HG03342 (cell line): ENCODE results near the gene PRTFDC1.

Source experiments
- ATAC-seq: cut with Tn5 transposase; IDR thresholded peaks from one replicate; pipeline ENCODE4 v1.9.1; 2021; ENCODE audit warnings: mild to moderate bottlenecking, moderate library complexity; ENCODE audit not compliant: unreplicated experiment

Gene PRTFDC1

DNA sequence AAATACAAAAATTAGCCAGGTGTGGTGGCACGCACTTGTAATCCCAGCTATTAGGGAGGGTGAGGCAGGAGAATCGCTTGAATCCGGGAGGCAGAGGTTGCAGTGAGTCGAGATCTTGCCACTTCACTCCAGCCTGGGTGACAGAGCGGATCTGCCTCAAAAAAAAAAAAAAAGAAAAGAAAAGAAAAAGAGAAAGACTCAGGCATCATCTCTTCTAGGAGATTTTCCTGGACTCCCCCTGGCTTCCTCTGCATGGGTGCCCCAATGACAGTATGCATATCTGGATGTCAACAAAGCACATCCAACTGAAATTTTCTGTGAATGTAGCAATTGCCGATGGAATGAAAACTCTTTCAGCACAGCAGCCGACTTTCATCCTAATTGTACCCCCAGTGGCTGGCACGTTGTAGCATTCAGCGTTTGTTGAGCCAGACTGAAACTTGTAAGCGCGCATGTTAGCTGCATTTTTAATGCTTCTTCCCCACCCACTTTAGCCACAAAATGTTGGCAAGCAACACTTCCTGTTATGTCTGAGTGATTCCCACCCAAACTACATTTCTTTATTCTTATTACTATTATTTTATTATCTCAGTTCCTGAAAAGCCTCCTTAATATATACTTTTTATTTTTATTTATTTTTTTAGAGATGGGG is 70.2 kb downstream of the PRTFDC1 start:
- ATAC-seq = peak; percentile 61

- no peak for ATAC-seq
Measured at GRCh38 chr10:24879861-24880260, 72.5 kb downstream of the PRTFDC1 start.

DNA sequence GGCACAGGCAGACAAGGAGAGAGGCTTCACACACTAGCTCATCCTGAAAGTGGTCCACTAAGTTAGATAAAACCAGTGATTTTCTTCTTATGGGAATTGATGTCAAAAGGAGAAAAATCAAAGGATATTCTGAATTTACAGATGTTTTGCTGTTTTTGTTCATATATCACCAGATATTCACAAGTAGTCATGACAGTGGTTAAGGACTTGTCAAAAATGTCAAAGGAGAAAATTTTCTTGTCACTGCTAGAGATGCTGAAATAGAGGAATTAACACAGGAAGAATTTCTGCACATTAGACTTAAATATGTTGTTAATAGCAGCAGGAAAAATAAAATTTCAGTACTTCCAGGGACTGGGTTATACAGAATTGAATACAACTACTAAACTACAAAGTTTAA is 78.3 kb downstream of the PRTFDC1 start:
- ATAC-seq = no peak

GRCh38 chr10:24873281-24873683 is 79.1 kb downstream of the PRTFDC1 start:
- ATAC-seq = no peak

DNA sequence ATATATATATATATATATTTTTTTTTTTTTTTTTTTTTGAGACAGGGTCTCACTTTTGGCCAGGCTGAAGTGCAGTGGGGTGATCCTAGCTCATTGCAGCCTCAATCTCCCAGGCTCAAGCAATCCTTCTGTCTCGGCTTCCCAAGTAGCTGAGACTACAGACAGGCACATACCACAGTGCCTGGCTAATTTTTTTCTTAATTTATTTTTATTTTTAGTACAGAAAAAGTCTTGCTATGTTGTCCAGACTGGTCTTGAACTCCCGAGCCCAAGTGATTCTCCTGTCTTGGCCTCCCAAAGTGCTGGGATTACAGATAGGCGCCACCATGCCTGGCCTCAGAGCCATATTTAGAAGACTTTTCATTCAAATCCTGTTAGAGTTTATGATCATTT is 79.6 kb downstream of the PRTFDC1 start:
- ATAC-seq = no peak

DNA sequence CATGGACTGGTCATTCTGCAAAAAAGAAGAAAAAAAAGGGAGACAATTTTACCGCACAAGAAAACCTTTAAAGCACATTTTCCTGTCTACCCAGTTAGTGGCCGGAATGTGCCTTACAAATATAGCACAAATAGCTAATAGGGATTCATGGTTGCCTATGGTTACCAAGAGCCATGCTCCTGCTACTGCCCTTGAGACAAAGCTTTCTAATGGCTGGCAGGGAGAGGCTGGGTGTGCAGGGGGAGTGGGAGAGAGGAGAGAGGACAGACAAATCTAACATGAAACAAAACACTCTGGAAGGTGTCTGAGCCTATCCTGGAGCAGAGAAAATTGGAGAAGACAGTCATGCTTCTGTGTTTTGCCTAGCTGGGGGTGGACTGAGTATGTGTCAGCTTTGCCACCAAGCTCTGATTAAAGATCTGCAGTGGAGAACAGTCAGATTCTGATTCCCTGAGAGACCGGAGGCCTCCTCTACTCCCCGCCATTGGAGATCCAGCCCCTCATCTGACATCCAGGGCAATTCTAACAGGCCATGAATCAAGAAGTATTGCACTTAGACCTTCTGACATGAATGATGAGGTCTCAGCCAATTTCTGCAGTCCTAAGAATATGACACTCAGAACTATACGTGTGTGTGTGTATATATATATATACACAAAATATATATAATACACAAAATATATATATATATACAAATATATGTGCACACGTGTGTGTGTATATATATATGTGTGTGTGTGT is 80.2 kb downstream of the PRTFDC1 start:
- no peak for ATAC-seq

- no peak for ATAC-seq
Measured at GRCh38 chr10:24871011-24871935, 81.1 kb downstream of the PRTFDC1 start.

DNA sequence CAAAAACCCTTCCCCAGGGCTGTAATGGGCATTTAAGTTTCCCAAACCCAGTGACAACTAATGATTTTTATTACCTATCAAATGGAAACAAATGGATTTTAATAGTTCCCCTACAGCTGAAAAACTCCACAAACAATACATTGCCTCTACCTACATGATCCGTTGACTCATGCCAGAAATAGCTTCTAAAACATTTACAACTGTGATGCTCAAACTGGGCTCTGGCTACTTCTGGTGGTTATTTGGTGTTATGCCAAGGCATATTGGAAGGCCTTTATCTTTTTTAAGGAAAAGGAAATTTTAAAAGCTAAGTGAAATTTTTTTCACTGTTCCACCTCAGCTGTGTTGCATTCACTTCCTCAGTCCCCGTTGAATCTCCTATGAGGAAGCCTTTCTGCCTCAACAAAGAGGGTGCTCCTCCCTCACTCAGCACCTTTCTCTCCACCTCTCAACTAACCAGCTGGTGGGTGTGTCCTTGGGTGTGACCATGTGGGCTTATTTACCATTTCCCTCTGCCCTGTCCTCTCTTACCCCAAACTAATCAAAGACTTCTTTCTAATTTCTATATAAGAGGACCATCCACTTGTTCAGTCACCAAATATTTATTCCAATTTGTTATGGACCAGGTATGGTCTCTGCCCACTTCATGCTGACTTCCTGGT is 82.9 kb downstream of the PRTFDC1 start:
- ATAC-seq = no peak

DNA sequence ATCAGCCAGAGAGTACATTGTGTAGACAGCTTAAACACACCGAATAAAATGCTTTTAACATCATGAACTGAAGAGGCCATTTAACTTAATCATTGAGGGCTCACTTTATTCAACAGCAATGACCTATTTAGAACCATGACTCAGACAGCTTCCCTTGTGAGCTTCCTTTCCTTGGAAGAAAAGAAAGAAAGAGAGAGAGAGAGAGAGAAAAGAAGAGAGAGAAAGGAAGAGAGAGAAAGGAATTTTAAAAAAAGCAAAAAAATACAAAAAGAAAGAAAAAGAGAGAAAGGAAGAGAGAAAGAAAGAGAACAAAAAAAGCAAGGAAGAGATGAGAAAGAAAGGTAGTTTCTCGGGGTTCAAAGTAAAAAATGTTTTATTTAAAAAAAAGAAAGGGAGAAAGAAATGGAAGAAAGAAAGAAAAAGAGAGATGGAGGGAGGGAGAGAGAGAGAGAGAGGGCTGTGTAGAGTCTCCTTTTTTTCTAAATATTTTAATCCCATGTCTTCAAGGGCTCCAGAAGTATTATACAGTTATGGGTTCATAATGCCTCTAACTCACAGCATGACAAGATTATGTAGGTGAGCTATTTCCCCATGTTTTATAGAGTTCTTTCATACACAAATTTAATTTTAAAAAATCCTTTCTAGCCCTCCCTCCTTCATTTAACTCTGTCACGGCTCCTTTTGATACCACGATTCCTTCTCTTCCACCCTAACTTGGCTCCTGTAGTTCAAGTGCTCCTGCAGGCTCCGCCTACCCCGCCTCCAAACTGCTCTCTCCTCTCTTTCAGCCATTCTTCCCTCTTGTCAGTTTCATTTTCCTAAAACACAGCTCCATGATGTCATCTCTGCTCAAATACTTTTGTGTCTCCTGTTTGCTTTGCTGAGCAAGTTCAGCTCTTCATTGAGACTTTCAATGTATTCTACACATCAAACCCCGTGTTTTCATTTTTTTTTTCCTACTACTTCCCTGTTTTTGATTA is 85.5 kb downstream of the PRTFDC1 start:
- no peak for ATAC-seq

GRCh38 chr10:24865783-24866182 is 86.6 kb downstream of the PRTFDC1 start:
- no peak for ATAC-seq

GRCh38 chr10:24862589-24862988 is 89.8 kb downstream of the PRTFDC1 start:
- no peak for ATAC-seq

DNA sequence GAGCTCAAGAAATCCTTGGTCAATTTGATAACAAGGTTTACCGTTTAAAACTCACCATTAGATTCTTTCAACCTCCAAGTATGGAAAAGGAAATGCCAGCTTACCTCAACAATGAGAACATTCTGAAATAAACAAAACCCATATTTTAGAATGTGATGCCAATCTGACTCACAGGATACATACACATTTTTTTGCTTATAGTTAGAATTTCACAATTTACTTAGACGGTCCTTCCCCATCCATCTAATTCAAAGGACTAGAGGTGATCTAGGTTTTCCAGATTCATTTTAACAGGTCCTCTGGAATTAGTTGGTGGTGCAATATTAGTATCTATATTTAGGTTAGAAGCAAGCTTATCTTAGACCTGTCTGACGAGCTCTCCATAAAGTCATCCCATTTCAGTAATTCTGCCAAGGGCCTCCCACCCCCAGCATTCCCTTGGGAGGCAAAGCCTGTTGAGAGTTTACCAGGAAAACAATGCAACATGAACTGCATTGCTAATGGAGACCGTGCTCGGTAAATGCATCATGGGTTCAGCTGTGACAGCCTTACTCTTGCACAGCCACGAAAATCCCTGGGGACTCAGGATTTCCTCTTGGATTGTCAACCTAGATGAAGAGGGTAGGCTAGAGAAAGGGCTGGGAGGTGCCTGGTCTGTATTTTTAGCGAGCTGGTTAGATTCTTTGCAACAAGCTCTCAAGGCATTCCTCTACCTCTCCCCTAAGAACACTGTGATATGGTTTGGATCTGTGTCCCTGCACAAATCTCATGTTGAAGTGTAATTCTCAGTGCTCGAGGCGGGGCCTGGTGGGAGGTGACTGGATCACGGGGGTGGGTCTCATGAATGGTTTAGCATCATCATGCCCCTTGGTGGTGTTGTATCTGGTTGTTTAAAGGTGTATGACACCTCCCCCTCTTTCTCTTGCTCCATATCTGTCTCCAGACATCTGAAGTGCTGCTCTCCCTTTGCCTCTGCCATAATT is 93.8 kb downstream of the PRTFDC1 start:
- no peak for ATAC-seq

- no peak for ATAC-seq
Measured at GRCh38 chr10:24857031-24857725, 95.2 kb downstream of the PRTFDC1 start.

GRCh38 chr10:24854256-24854655 is 98.2 kb downstream of the PRTFDC1 start:
- ATAC-seq = no peak

DNA sequence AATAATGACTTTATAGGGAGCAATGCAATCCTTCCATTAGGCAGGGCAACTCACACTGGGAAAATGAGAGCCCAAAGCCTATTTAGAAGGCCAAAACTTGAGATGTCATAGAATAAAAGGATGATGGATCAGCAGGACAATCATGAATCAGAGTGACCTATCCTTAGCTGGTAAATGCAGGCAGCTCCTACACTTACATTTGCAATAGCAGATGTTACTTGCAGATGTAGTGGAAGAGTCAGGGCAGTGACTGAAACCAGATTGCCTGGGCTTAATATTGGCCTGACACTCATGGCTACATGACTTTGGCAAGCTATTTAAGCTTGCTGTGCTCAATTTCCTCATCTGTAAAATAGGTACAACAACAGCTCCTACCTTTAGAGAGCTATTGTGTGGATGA is 98.7 kb downstream of the PRTFDC1 start:
- ATAC-seq = no peak

DNA sequence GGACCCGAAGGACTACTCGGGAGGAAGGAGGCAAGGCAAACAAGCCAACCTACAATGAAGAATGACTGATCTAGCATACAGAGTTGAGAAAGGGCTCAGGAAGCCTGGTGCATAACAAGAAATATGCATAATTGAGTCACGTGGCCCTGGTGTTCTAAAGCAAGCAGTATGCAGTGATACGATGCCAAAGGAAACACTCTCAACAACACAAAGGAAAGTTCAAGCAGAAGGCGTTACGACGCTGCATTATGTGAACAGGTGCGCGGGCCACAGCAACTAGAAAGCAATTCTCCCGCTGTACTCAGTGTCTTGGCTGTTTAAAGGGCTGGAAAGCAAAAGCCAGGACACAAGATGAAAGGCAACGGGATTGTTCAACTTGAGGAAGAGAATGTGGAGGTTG is 100.8 kb downstream of the PRTFDC1 start:
- ATAC-seq = no peak

DNA sequence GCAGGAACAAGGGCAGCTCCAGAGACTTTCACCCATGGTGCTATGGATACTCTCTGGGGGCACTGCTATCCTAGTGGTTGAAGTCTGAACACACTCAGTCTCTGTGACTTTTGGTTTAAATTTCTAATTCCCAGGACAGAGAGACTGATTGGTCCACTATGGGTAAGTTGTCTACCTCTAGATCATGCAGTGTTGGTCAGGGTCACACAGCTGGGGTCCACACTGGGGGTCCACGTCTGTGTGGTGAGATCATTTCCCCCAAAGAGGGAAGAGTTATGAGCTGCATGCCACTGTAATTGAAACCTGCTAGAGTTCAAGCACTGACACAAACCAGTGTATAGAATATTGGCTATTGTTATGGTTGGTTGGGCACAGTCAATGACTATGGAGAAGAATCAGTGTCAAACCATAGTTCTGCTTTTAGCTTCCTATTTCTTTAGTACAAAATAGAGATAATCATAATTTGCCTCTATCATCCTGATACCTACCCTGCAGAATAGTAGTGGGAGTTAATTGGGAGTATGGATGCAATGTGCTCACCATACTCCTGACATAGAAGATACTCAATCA is 101.6 kb downstream of the PRTFDC1 start:
- ATAC-seq = no peak
